ENCODE measurements around the gene ATP8A2. TPM values are rescaled to one million over a fixed set of nuclear protein-coding genes. Genes with fewer than 3 reads are reported as not detected.

The ATP8A2 gene
- polyA plus RNA-seq, 3 donors, result 0.10 to 0.14 (median 0.11) TPM

DNA sequence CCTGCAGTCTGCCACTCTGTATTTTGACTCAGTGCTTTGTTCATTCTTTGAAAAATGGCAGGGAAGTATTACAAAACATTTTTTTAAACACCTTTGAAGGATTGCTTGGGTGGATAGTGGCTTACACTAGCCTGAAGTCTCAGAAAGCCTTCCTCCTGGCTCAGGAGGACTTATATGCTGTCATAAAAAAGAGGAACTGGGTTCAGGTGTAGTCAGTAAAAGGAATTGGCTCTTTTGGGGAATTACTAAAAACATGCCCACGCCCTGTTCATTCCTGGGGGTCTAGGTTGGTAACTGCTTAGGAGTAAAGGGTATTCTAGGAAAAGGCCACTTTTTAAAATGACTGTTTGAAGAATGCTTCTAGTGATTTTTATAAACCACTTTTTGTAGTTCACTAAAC, 493.2 kb downstream of the ATP8A2 start:
- no peak overlapping the region for H3K27ac ChIP-seq (ENCODE audit: low read depth, low read length)
- WGBS, 3 donors, result 86 to 92% (median 91%) methylated on average over 1 of the region's 1 CpG

DNA sequence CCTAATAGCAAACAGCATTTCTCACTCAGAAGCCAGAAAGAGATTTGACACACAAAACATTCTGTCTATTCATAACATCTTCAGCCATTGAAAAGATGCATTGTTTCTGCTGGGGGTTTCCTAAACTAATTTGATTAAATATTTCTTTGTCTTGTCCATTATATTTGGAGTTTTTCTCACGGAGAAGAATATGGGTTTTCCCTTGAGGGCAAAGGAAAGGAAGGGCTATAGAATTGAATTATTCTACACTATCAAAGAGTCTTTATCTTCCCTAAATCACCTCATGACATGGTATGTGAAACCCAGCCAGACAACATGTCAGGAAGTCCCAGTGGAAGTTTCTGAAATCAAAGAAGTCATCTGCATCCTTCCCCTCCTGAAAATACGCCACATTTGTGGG, 493.6 kb downstream of the ATP8A2 start:
- H3K27ac ChIP-seq (ENCODE audit: low read depth, low read length), result no peak overlapping the region
- 47 to 65% (median 62%) methylated on average over 2 of the region's 2 CpGs for whole genome bisulfite sequencing, 3 donors

DNA sequence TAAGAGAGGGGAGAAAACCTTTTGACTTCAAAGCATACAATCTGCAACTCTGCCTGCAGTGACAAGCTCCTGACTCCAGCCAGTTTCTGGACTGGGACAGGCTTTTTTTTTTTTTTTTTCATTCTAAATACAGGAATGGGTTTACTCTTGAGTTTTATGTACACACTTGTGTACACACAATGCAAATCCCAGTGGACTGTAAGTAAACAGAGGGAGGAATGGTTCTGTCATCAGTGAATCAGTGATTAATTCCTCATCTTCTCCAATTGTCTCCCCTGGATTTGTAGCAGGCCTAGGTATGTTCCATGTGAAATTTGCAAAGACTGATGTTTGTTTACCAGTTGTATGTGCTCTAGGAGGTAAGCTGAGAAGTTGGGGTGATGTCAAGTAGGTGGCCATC, 495.3 kb downstream of the ATP8A2 start:
- H3K27ac ChIP-seq (ENCODE audit: low read depth, low read length), result no peak overlapping the region

- H3K27ac ChIP-seq (ENCODE audit: low read depth, low read length), result no peak overlapping the region
- 69 to 83% (median 79%) methylated on average over 5 of the region's 5 CpGs for WGBS, 3 donors
These were observed 496.7 kb downstream of the ATP8A2 start for GRCh38 chr13:25868490-25868889.

- WGBS, 3 donors, result 74 to 78% (median 78%) methylated on average over 12 of the region's 12 CpGs
- no peak overlapping the region for H3K27ac ChIP-seq (ENCODE audit: low read depth, low read length)
These were observed 498.2 kb downstream of the ATP8A2 start for GRCh38 chr13:25869941-25870340.

DNA sequence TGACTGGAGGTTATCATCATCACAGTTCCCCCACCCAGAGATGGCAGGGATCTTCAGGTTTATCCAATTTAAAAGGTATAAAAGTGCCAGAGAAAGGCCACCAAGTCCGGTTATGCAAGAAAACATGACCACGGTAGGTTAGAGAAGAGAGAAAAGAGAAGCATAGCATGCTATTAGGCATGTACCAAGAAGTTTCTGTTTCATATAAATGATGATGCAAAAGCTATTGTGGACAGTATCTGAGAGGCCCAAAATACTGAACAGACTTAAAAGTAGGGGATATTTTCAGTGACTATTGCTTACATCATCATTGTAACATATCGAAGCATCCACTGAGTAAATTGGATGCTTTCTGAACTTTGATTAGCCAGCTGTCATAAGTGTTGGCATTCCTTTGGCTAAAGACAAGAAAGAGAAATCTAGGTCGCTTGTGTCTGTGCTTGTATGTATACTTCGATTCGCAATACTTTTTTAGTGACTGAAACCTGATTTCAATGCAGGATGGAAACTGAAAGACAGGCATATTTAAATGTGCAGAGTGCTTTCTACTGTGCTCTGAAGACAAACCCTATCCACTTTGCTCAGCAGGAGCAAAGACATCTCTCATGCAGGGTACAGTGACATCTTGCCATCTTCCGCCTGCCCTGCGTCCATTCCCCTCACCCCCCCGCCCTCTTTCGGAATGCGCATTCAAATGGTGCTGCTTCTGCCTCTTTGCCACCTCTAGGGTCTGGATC, 499.8 kb downstream of the ATP8A2 start:
- no peak overlapping the region for H3K27ac ChIP-seq (ENCODE audit: low read depth, low read length)
- 89 to 92% (median 89%) methylated on average over 11 of the region's 11 CpGs for WGBS, 3 donors

- 48 to 74% (median 65%) methylated on average over 7 of the region's 7 CpGs for WGBS, 3 donors
These were observed 500.9 kb downstream of the ATP8A2 start for GRCh38 chr13:25872481-25873241.

DNA sequence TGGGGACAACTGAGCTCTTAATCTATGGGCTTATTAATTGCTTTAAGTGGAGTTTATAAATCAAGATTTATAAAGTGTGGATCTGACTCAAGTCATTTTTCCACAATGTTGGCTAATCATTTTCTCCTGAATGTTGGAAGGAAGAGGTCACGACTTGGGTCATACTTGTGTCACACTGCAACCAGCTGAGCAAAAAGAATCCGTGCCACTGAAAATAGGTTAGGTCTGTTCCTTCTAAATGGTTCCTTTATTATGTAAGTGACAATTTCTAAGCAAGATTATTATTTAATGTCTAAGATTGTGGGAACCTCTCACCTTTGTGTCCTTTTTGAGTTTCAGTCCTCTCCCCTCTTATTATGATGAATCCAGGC, 501.5 kb downstream of the ATP8A2 start:
- no peak overlapping the region for H3K27ac ChIP-seq (ENCODE audit: low read depth, low read length)
- WGBS, 3 donors, result 49 to 67% (median 62%) methylated on average over 2 of the region's 2 CpGs

More at GRCh38 chr13:25872481-25873241, 500.9 kb downstream of the ATP8A2 start:
- no peak overlapping the region for H3K27ac ChIP-seq (ENCODE audit: low read depth, low read length)

GRCh38 chr13:25874064-25874737, 502.4 kb downstream of the ATP8A2 start:
- no peak overlapping the region for H3K27ac ChIP-seq (ENCODE audit: low read depth, low read length)
- whole genome bisulfite sequencing, 3 donors, result 80 to 87% (median 82%) methylated on average over 11 of the region's 11 CpGs

DNA sequence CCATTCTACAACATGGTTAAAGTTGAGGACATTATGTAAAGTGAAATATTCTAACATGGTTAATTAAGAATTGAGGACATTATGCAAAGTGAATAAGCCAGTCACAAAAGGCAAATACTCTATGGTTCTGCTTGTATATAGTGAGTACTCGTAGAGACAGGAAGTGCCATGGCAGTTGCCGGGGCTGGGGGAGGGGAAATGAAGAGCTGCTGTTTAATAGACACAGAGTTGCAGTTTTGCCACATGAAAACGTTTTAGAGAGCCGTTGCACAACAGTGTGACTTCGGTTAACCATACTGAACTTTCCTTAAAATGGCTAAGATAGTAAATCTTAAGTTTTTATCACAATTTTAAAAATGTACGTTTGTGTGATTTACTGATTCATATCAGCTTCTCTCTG, 503.1 kb downstream of the ATP8A2 start:
- 46 to 62% (median 48%) methylated on average over 6 of the region's 6 CpGs for WGBS, 3 donors
- no peak overlapping the region for H3K27ac ChIP-seq (ENCODE audit: low read depth, low read length)

- 61 to 81% (median 66%) methylated on average over 6 of the region's 6 CpGs for WGBS, 3 donors
- no peak overlapping the region for H3K27ac ChIP-seq (ENCODE audit: low read depth, low read length)
These were observed 504.5 kb downstream of the ATP8A2 start for GRCh38 chr13:25876247-25876646.

DNA sequence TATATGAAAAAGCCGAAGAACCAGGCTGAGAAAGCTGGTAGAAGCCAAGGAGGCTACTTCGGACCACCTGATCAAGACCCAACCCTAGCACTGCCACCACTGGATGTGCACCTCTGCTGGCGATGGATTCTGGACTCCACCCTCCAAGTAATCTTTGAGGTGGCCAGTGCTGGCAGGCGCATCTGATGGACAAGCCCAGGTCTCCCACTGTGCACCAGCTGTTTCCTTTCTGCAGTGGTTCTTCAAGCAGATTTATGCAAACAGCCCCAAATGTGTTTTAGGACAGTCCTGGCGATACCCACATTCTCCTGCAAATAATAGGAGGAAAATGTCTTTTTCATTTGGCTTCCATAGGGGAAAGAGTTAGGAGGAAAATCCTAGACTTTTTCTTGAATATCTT, 507.7 kb downstream of the ATP8A2 start:
- 84 to 93% (median 92%) methylated on average over 5 of the region's 5 CpGs for WGBS, 3 donors
- H3K27ac ChIP-seq (ENCODE audit: low read depth, low read length), result no peak overlapping the region

GRCh38 chr13:25881136-25881926, 509.6 kb downstream of the ATP8A2 start:
- WGBS, 3 donors, result 64 to 75% (median 74%) methylated on average over 3 of the region's 3 CpGs
- no peak overlapping the region for H3K27ac ChIP-seq (ENCODE audit: low read depth, low read length)

DNA sequence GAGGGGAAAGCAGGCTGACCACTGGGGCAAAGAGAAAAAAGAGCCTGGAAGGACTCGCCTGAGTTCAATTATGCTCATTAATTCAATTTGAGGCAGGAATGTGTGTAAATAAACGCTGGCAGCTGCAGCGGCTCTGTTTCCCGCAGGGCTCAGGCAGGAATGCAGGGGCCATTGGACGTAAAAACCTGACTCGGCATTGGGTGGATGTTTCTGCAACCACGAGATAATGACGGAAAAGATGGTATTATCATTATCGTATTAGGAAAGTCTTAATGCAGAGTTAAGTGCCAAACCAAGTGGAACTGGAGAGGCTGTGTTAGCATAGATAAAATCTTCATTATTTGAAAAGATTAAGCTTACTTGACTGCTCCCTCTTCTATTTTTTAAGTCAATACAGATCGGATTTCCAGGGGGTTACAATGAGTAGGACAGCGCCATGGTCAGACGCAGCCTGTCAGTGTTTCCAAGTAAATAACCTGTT, 510.2 kb downstream of the ATP8A2 start:
- H3K27ac ChIP-seq (ENCODE audit: low read depth, low read length), result no peak overlapping the region
- 13 to 32% (median 31%) methylated on average over 12 of the region's 12 CpGs for WGBS, 3 donors

DNA sequence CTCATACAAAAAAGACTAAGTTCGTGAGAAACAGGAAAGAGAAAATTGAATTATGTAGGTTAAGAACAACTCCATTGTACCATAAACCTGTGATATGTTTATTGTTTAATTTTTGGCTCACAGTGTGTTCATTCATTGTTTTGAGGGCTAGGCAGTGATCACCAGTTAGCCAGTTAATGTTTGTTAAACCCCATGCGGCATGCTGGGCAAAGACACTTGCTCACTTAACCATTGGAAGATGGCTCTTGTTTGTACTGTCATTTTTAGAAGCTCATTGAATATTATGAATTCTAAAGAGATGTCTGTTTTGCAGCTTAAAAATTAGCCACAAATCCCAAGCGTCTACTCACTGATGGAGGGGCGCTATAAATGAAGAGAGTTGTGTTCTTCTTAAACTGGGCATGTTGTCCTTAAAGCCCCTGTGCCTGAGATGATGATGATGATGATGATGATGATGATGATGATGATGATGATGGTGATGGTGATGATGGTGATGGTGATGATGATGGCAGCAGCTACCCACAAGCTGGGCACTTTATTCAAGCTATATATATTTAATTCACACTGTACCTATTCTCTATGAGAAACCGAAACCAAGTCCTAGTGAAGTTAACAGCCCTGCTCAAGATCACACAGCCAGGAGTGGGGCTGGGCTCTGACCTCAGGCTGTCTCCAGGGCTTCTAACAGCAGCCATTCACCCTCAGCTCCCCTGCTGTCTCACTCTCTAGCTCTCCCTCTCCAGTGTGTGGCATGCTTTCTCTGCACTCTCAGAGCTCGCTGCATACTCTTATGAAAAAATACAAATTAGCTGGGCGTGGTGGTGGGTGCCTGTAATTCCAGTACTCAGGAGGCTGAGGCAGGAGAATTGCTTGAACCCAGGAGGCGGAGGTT, 510.9 kb downstream of the ATP8A2 start:
- 72 to 83% (median 82%) methylated on average over 8 of the region's 8 CpGs for WGBS, 3 donors
- H3K27ac ChIP-seq (ENCODE audit: low read depth, low read length), result no peak overlapping the region

GRCh38 chr13:25885418-25885817, 513.6 kb downstream of the ATP8A2 start:
- WGBS, 3 donors, result 85 to 87% (median 86%) methylated on average over 4 of the region's 4 CpGs
- no peak overlapping the region for H3K27ac ChIP-seq (ENCODE audit: low read depth, low read length)

GRCh38 chr13:25886438-25887214, 514.9 kb downstream of the ATP8A2 start:
- no peak overlapping the region for H3K27ac ChIP-seq (ENCODE audit: low read depth, low read length)
- WGBS, 3 donors, result 88 to 93% (median 93%) methylated on average over 14 of the region's 14 CpGs
